B cell (primary cell): ENCODE results near the gene DNAI2. TPM values are rescaled to one million over a fixed set of nuclear protein-coding genes. Genes with fewer than 3 reads are reported as not detected.

Source experiments
- ATAC-seq: fragments of 200-7000 bp; cut with Tn5 transposase; one replicate; pipeline ENCODE4 v1.10.0; 2021; ENCODE audit warnings: low read depth, mild to moderate bottlenecking, moderate number of reproducible peaks, moderate library complexity
- CTCF ChIA-PET: fragments of 350-600 bp; sonication (Branson Sonifier 250); formaldehyde crosslinking; loops from one replicate; lab custom pipeline; 2021; ENCODE audit warnings: antibody characterized with exemption, inconsistent platforms; lab: Charles Lee
- POLR2A ChIA-PET: fragments of 350-600 bp; sonication (Branson Sonifier 250); formaldehyde crosslinking; loops from one replicate; lab custom pipeline; 2021; ENCODE audit warnings: antibody characterized with exemption; lab: Charles Lee
- DNase-seq: peaks from one replicate; pipeline ENCODE4 v3.0.0; 2013
- H2AFZ ChIP-seq: 2 replicates; pipeline ENCODE4 v1.6.1; 2012; ENCODE audit warnings: mild to moderate bottlenecking, low read depth, low read length; ENCODE audit not compliant: insufficient read depth, poor library complexity, severe bottlenecking
- H3K27ac ChIP-seq, 2 donors: 1 replicate in 1 of 2; 2 replicates in 1 of 2; pipeline ENCODE4 v1.5.1; 2012 to 2013; ENCODE audit warnings: low read length in 2 of 2, mild to moderate bottlenecking in 2 of 2, moderate library complexity in 1 of 2
- H3K27me3 ChIP-seq, 4 experiments: fragments of 200-600 bp in 1 of 4; sonication (generic) in 1 of 4; replicated peaks in 1 of 4; 1 replicate in 2 of 4; 2 replicates in 2 of 4; pipeline versions ENCODE4 v1.6.1 to v1.7.0; 2013 to 2016; ENCODE audit warnings: low read length in 3 of 4, mild to moderate bottlenecking in 2 of 4, mixed read lengths in 1 of 4, moderate library complexity in 1 of 4; ENCODE audit not compliant: insufficient read depth in 4 of 4, control insufficient read depth in 3 of 4; ENCODE audit errors: control extremely low read depth in 1 of 4
- H3K36me3 ChIP-seq, 2 experiments: replicated peaks in 1 of 2; 1 replicate in 1 of 2; 2 replicates in 1 of 2; pipeline versions ENCODE4 v1.6.1 to v1.7.1; 2013; ENCODE audit warnings: low read length in 1 of 2; ENCODE audit not compliant: insufficient read depth in 2 of 2, control insufficient read depth in 1 of 2; ENCODE audit errors: control extremely low read depth in 1 of 2, extremely low read depth in 1 of 2
- H3K4me1 ChIP-seq, 2 donors: fragments of 200-600 bp in 1 of 2; sonication (generic) in 1 of 2; 1 replicate in 1 of 2; 2 replicates in 1 of 2; pipeline versions ENCODE4 v1.5.1 to v1.6.1; 2013 to 2017; ENCODE audit warnings: low read length in 2 of 2; ENCODE audit not compliant: control insufficient read depth in 2 of 2, insufficient read depth in 2 of 2
- H3K4me2 ChIP-seq: replicated peaks from 2 replicates; pipeline ENCODE3; 2012; ENCODE audit warnings: mild to moderate bottlenecking, low read depth, low read length; ENCODE audit not compliant: poor library complexity, severe bottlenecking
- H3K4me3 ChIP-seq, 5 experiments: fragments of 200-600 bp in 1 of 5; sonication (generic) in 1 of 5; 1 replicate in 3 of 5; 2 replicates in 2 of 5; pipeline versions ENCODE4 v1.5.1 to v1.7.0; 2011 to 2016; ENCODE audit warnings: low read length in 4 of 5, mild to moderate bottlenecking in 4 of 5, low read depth in 2 of 5, control low read depth in 1 of 5, moderate library complexity in 1 of 5; ENCODE audit not compliant: insufficient read depth in 1 of 5; ENCODE audit errors: control extremely low read depth in 1 of 5, extremely low read depth in 1 of 5
- H3K79me2 ChIP-seq: fragments of 200-600 bp; sonication (generic); one replicate; pipeline ENCODE4 v1.6.0; 2016; ENCODE audit warnings: low read length; ENCODE audit not compliant: control insufficient read depth, insufficient read depth
- H3K9ac ChIP-seq: fragments of 200-600 bp; sonication (generic); 2 replicates; pipeline ENCODE4 v1.6.1; 2017; ENCODE audit warnings: mild to moderate bottlenecking, low read length, moderate library complexity
- H3K9me3 ChIP-seq, 3 donors: one replicate each; pipeline versions ENCODE4 v1.6.1 to v1.7.1; 2013; ENCODE audit warnings: low read length in 2 of 3; ENCODE audit not compliant: control insufficient read depth in 2 of 3, insufficient read depth in 1 of 3; ENCODE audit errors: control extremely low read depth in 1 of 3
- H4K20me1 ChIP-seq: 2 replicates; pipeline ENCODE4 v1.6.0; 2012; ENCODE audit warnings: mild to moderate bottlenecking, low read length; ENCODE audit not compliant: insufficient read depth, control insufficient read depth, poor library complexity, severe bottlenecking
- H3K27ac Mint-ChIP-seq: one replicate; pipeline ENCODE4 v1.8.0; 2021; ENCODE audit warnings: mixed read lengths
- H3K27me3 Mint-ChIP-seq: one replicate; pipeline ENCODE4 v1.8.0; 2021; ENCODE audit warnings: mixed read lengths
- H3K4me1 Mint-ChIP-seq: one replicate; pipeline ENCODE4 v1.8.0; 2021; ENCODE audit warnings: mixed read lengths
- H3K4me3 Mint-ChIP-seq: one replicate; pipeline ENCODE4 v1.8.0; 2021; ENCODE audit warnings: mixed read lengths
- H3K9me3 Mint-ChIP-seq: one replicate; pipeline ENCODE4 v1.8.0; 2022; ENCODE audit warnings: mixed read lengths; ENCODE audit not compliant: insufficient read depth
- CTCF ChIP-seq: fragments of 200-600 bp; IDR thresholded peaks from one replicate; pipeline ENCODE4 v1.8.0; 2022; ENCODE audit warnings: antibody characterized with exemption, mild to moderate bottlenecking
- EZH2 ChIP-seq: IDR thresholded peaks from 2 replicates; pipeline ENCODE4 v1.6.1; 2012; ENCODE audit warnings: borderline replicate concordance, low read depth, mild to moderate bottlenecking, moderate library complexity, low read length; ENCODE audit not compliant: insufficient read depth, poor library complexity, severe bottlenecking
- WGBS: methylation state at CpG from one replicate; pipeline ENCODE4 v1.1.5; 2013; ENCODE audit warnings: missing lambda C conversion rate; ENCODE audit not compliant: insufficient coverage; 5-methylcytosine and 5-hydroxymethylcytosine counted together
- intact Hi-C: fragments of 100-400 bp; cut with micrococcal nuclease; formaldehyde crosslinking; loops from one replicate; pipeline ENCODE4 v1.10.0; 2022
- polyA plus RNA-seq: library from polyadenylated mRNA; depleted of rRNA; stranded (reverse); fragments of >200 nt; gene quantifications from 2 replicates; pipeline ENCODE4 v1.2.3, GENCODE V29; 2012
- total RNA-seq, 2 donors: library from RNA; stranded (reverse); fragments of 120-200 nt in 1 of 2; gene quantifications; 1 replicate in 1 of 2; 2 replicates in 1 of 2; pipeline versions ENCODE4 v1.2.3 to v1.2.4, GENCODE V29; 2013 to 2022

Gene DNAI2
- total and polyA plus RNA-seq, 2 donors (not counting 1 experiment from before 2014, with no cell fraction given): not detected

GRCh38 chr17:74268558-74268957 lies 5.5 kb upstream of the DNAI2 start:
- H3K4me2 ChIP-seq: no peak overlapping the region
- no peaks in the 10 kb centered on the region for H3K79me2 ChIP-seq
- no peak overlapping the region for H3K9ac ChIP-seq
- Mint-ChIP-seq H3K27me3 (peaks cover 37% of the 10 kb centered on the region), H3K4me3 (no peak overlapping the region), H3K27ac (no peak overlapping the region), H3K9me3 (no peaks in the 10 kb centered on the region), H3K4me1 (no peaks in the 10 kb centered on the region)
- ATAC-seq (no peak), DNase-seq (no peak)
- H4K20me1 ChIP-seq: no peaks in the 10 kb centered on the region
- no peak overlapping the region for H3K4me3 ChIP-seq
- WGBS: 51% methylated on average over 5 of the region's 8 CpGs
- ChIA-PET POLR2A (no interaction called here), CTCF (no interaction called here)
- H3K27ac ChIP-seq: no peak overlapping the region
- no peaks in the 10 kb centered on the region for H3K4me1 ChIP-seq
- H3K27me3 ChIP-seq: peaks cover 0 to 5% (median 0%) of the 10 kb centered on the region in 4 experiments
- TF ChIP-seq CTCF: no peak
- no peak for TF ChIP-seq EZH2
- no peaks in the 10 kb centered on the region for H3K36me3 ChIP-seq
- H3K9me3 ChIP-seq: no peaks in the 10 kb centered on the region
- H2AFZ ChIP-seq: no peak overlapping the region
- intact Hi-C loops: no loop called here

GRCh38 chr17:74270333-74270732 lies 3.7 kb upstream of the DNAI2 start:
- no peak overlapping the region for H3K4me3 ChIP-seq
- no peaks in the 10 kb centered on the region for H3K9me3 ChIP-seq
- Mint-ChIP-seq H3K4me3 (no peak overlapping the region), H3K27ac (no peak overlapping the region), H3K4me1 (peaks cover 13% of the 10 kb centered on the region), H3K27me3 (peaks cover 51% of the 10 kb centered on the region), H3K9me3 (no peaks in the 10 kb centered on the region)
- no peaks in the 10 kb centered on the region for H3K79me2 ChIP-seq
- H4K20me1 ChIP-seq: no peaks in the 10 kb centered on the region
- peaks cover 12 to 14% of the 10 kb centered on the region in 2 donors for H3K4me1 ChIP-seq
- no peak overlapping the region for H3K9ac ChIP-seq
- WGBS: 78% methylated on average over 9 of the region's 10 CpGs
- ChIA-PET CTCF (no interaction called here), POLR2A (no interaction called here)
- H3K36me3 ChIP-seq: no peaks in the 10 kb centered on the region
- ATAC-seq: no peak
- TF ChIP-seq CTCF (no peak), EZH2 (no peak)
- H3K27ac ChIP-seq: no peak overlapping the region
- H3K4me2 ChIP-seq: no peak overlapping the region
- H2AFZ ChIP-seq: no peak overlapping the region
- no peak for DNase-seq
- peaks cover 0 to 14% (median 0%) of the 10 kb centered on the region in 4 experiments for H3K27me3 ChIP-seq
- intact Hi-C loops: no loop called here
